ENCODE results near the gene LGALS1.
"Not testable (repeated sequence)": the region's sequence is repeated elsewhere in the genome, so short reads cannot be mapped to it uniquely, and the experiment has no call there.

The LGALS1 gene

GRCh38 chr22:37714634-37715033 is 39.2 kb downstream of the LGALS1 start:
- no peaks in the 10 kb centered on the region for H3K27me3 ChIP-seq (ENCODE audit: control insufficient read depth, insufficient read depth, low read length)
- no peak overlapping the region for H3K4me3 ChIP-seq (ENCODE audit: low read depth, low read length)
- H3K9ac ChIP-seq (ENCODE audit: low read length) = no peak overlapping the region
- no peaks in the 10 kb centered on the region for H3K9me3 ChIP-seq (ENCODE audit: control insufficient read depth, insufficient read depth, low read depth, low read length)
- no peak overlapping the region for H3K27ac ChIP-seq (ENCODE audit: low read depth, low read length)
- H3K36me3 ChIP-seq (ENCODE audit: control insufficient read depth, insufficient read depth, low read length) = peaks cover 48% of the 10 kb centered on the region
- H3K4me1 ChIP-seq (ENCODE audit: control insufficient read depth, insufficient read depth, low read length) = no peaks in the 10 kb centered on the region

DNA sequence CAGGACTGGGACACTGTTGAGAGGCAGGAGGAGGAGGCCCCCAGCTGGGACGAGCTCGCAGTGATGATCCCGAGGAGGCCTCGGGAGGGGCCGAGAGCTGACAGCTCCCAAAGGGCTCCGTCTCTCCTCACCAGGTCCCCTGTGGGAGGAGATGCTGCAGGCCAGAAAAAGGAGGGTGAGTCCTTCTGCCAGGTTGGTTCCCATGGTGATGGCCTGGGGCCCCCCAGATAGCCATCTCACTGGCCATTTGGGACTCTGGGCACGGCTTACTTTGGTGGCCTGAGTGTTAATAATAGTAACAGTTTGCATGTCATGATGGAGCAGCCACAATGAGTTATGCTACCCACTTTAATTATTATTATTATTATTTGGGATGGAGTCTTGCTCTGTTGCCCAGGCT is 40.3 kb downstream of the LGALS1 start:
- Histone ChIP-seq H3K9me3 (ENCODE audit: control insufficient read depth, insufficient read depth, low read depth, low read length) (no peaks in the 10 kb centered on the region), H3K4me1 (ENCODE audit: control insufficient read depth, insufficient read depth, low read length) (no peaks in the 10 kb centered on the region), H3K27me3 (ENCODE audit: control insufficient read depth, insufficient read depth, low read length) (no peaks in the 10 kb centered on the region), H3K27ac (ENCODE audit: low read depth, low read length) (no peak overlapping the region), H3K36me3 (ENCODE audit: control insufficient read depth, insufficient read depth, low read length) (peaks cover 37% of the 10 kb centered on the region), H3K9ac (ENCODE audit: low read length) (no peak overlapping the region), H3K4me3 (ENCODE audit: low read depth, low read length) (no peak overlapping the region)

DNA sequence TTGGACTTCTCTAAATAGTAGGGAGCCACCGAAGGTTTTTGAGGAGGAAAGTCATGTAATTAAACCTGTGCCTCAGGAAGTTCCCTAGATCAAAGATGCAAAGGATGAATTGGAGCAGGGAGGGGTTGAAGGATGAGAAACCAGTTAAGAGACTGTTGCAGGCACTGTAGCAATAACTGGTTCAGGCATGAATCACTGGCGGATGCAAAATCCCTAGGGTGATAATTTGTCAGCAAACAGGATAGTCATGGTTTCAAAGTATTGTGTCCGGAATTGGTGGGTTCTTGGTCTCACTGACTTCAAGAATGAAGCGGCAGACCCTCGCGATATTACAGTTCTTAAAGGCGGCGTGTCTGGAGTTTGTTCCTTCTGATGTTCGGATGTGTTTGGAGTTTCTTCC is 41.3 kb downstream of the LGALS1 start:
- Histone ChIP-seq H3K4me1 (ENCODE audit: control insufficient read depth, insufficient read depth, low read length) (no peaks in the 10 kb centered on the region), H3K27me3 (ENCODE audit: control insufficient read depth, insufficient read depth, low read length) (no peaks in the 10 kb centered on the region), H3K36me3 (ENCODE audit: control insufficient read depth, insufficient read depth, low read length) (peaks cover 31% of the 10 kb centered on the region), H3K9me3 (ENCODE audit: control insufficient read depth, insufficient read depth, low read depth, low read length) (no peaks in the 10 kb centered on the region), H3K9ac (ENCODE audit: low read length) (no peak overlapping the region), H3K27ac (ENCODE audit: low read depth, low read length) (no peak overlapping the region), H3K4me3 (ENCODE audit: low read depth, low read length) (no peak overlapping the region)

GRCh38 chr22:37717235-37717634 is 41.8 kb downstream of the LGALS1 start:
- H3K27ac ChIP-seq (ENCODE audit: low read depth, low read length); H3K4me3 ChIP-seq (ENCODE audit: low read depth, low read length); H3K9ac ChIP-seq (ENCODE audit: low read length); H3K27me3 ChIP-seq (ENCODE audit: control insufficient read depth, insufficient read depth, low read length); H3K9me3 ChIP-seq (ENCODE audit: control insufficient read depth, insufficient read depth, low read depth, low read length); H3K4me1 ChIP-seq (ENCODE audit: control insufficient read depth, insufficient read depth, low read length): not testable (repeated sequence)
- H3K36me3 ChIP-seq (ENCODE audit: control insufficient read depth, insufficient read depth, low read length) = peaks cover 31% of the 10 kb centered on the region

- H3K36me3 ChIP-seq (ENCODE audit: control insufficient read depth, insufficient read depth, low read length) = peaks cover 34% of the 10 kb centered on the region
- H3K4me1 ChIP-seq (ENCODE audit: control insufficient read depth, insufficient read depth, low read length); H3K9ac ChIP-seq (ENCODE audit: low read length); H3K4me3 ChIP-seq (ENCODE audit: low read depth, low read length); H3K27me3 ChIP-seq (ENCODE audit: control insufficient read depth, insufficient read depth, low read length); H3K9me3 ChIP-seq (ENCODE audit: control insufficient read depth, insufficient read depth, low read depth, low read length); H3K27ac ChIP-seq (ENCODE audit: low read depth, low read length): not testable (repeated sequence)
Measured at GRCh38 chr22:37717746-37718305, 42.4 kb downstream of the LGALS1 start.

GRCh38 chr22:37725551-37726240 is 50.3 kb downstream of the LGALS1 start:
- no peak overlapping the region for H3K9ac ChIP-seq (ENCODE audit: low read length)
- peaks cover 34% of the 10 kb centered on the region for H3K36me3 ChIP-seq (ENCODE audit: control insufficient read depth, insufficient read depth, low read length)
- H3K4me1 ChIP-seq (ENCODE audit: control insufficient read depth, insufficient read depth, low read length) = no peaks in the 10 kb centered on the region
- no peaks in the 10 kb centered on the region for H3K27me3 ChIP-seq (ENCODE audit: control insufficient read depth, insufficient read depth, low read length)
- no peaks in the 10 kb centered on the region for H3K9me3 ChIP-seq (ENCODE audit: control insufficient read depth, insufficient read depth, low read depth, low read length)
- H3K27ac ChIP-seq (ENCODE audit: low read depth, low read length) = no peak overlapping the region
- H3K4me3 ChIP-seq (ENCODE audit: low read depth, low read length) = no peak overlapping the region

- Histone ChIP-seq H3K27ac (ENCODE audit: low read depth, low read length) (no peak overlapping the region), H3K9me3 (ENCODE audit: control insufficient read depth, insufficient read depth, low read depth, low read length) (no peaks in the 10 kb centered on the region), H3K4me1 (ENCODE audit: control insufficient read depth, insufficient read depth, low read length) (no peaks in the 10 kb centered on the region), H3K27me3 (ENCODE audit: control insufficient read depth, insufficient read depth, low read length) (no peaks in the 10 kb centered on the region), H3K4me3 (ENCODE audit: low read depth, low read length) (no peak overlapping the region), H3K9ac (ENCODE audit: low read length) (no peak overlapping the region), H3K36me3 (ENCODE audit: control insufficient read depth, insufficient read depth, low read length) (peaks cover 34% of the 10 kb centered on the region)
Measured at GRCh38 chr22:37726241-37726887, 50.9 kb downstream of the LGALS1 start.

GRCh38 chr22:37728620-37729019 is 53.2 kb downstream of the LGALS1 start:
- no peak overlapping the region for H3K4me3 ChIP-seq (ENCODE audit: low read depth, low read length)
- H3K9ac ChIP-seq (ENCODE audit: low read length) = no peak overlapping the region
- H3K4me1 ChIP-seq (ENCODE audit: control insufficient read depth, insufficient read depth, low read length) = no peaks in the 10 kb centered on the region
- peaks cover 20% of the 10 kb centered on the region for H3K36me3 ChIP-seq (ENCODE audit: control insufficient read depth, insufficient read depth, low read length)
- H3K27me3 ChIP-seq (ENCODE audit: control insufficient read depth, insufficient read depth, low read length) = no peaks in the 10 kb centered on the region
- H3K27ac ChIP-seq (ENCODE audit: low read depth, low read length) = no peak overlapping the region
- no peaks in the 10 kb centered on the region for H3K9me3 ChIP-seq (ENCODE audit: control insufficient read depth, insufficient read depth, low read depth, low read length)

All from HUES6 (cell line).